SK-N-SH treated with all-trans-retinoic acid at 6 μM for 48 hours (cell line): Measurements from ENCODE around the gene CLEC16A.

Source experiments
- ATAC-seq: fragments of 200-7000 bp; cut with Tn5 transposase; 3 replicates; pipeline ENCODE4 v1.9.1; 2020; ENCODE audit warnings: mild to moderate bottlenecking, moderate library complexity
- ARNTL ChIP-seq: fragments of 450-650 bp; formaldehyde crosslinking; IDR thresholded peaks from 2 replicates; pipeline ENCODE4 v1.5.0; 2020; ENCODE audit warnings: low read depth, mild to moderate bottlenecking, moderate library complexity, borderline replicate concordance
- BACH2 ChIP-seq: fragments of 250-450 bp; sonication (Bioruptor Pico); IDR thresholded peaks from 2 replicates; pipeline ENCODE4 v1.9.0; 2021; ENCODE audit warnings: mild to moderate bottlenecking, borderline replicate concordance
- CREB5 ChIP-seq: fragments of 250-450 bp; sonication (Bioruptor Pico); IDR thresholded peaks from 2 replicates; pipeline ENCODE4 v1.5.1; 2020; ENCODE audit warnings: low read depth, mild to moderate bottlenecking, moderate library complexity
- CSDC2 ChIP-seq: fragments of 250-450 bp; sonication (Bioruptor Pico); IDR thresholded peaks from 2 replicates; pipeline ENCODE4 v1.5.0; 2020; ENCODE audit warnings: mild to moderate bottlenecking, moderate library complexity
- CSRNP3 ChIP-seq: fragments of 250-450 bp; sonication (Bioruptor Pico); IDR thresholded peaks from 2 replicates; pipeline ENCODE4 v1.5.1; 2021; ENCODE audit warnings: mild to moderate bottlenecking, moderate library complexity
- ESRRG ChIP-seq: fragments of 250-450 bp; sonication (Bioruptor Pico); IDR thresholded peaks from 2 replicates; pipeline ENCODE4 v1.6.1; 2021; ENCODE audit warnings: mild to moderate bottlenecking
- GLIS3 ChIP-seq: fragments of 250-450 bp; sonication (Bioruptor Pico); IDR thresholded peaks from 2 replicates; pipeline ENCODE4 v1.5.0; 2020; ENCODE audit warnings: mild to moderate bottlenecking, moderate library complexity
- ISL1 ChIP-seq: fragments of 250-450 bp; sonication (Bioruptor Pico); IDR thresholded peaks from 2 replicates; pipeline ENCODE4 v2.1.2; 2022; ENCODE audit warnings: mild to moderate bottlenecking, moderate library complexity
- OSR1 ChIP-seq: fragments of 250-450 bp; sonication (Bioruptor Pico); IDR thresholded peaks from 2 replicates; pipeline ENCODE4 v1.8.0; 2022; ENCODE audit warnings: moderate library complexity, mild to moderate bottlenecking, inconsistent platforms
- PPARA ChIP-seq: fragments of 250-450 bp; sonication (Bioruptor Pico); IDR thresholded peaks from 2 replicates; pipeline ENCODE4 v1.5.0; 2020; ENCODE audit warnings: mild to moderate bottlenecking, borderline replicate concordance
- RARB ChIP-seq: fragments of 250-450 bp; sonication (Bioruptor Pico); IDR thresholded peaks from 2 replicates; pipeline ENCODE4 v1.8.0; 2021; ENCODE audit warnings: mild to moderate bottlenecking, moderate library complexity
- SNAI2 ChIP-seq: fragments of 250-450 bp; sonication (Bioruptor Pico); IDR thresholded peaks from 2 replicates; pipeline ENCODE4 v1.5.0; 2020; ENCODE audit warnings: mild to moderate bottlenecking, moderate library complexity
- TCF4 ChIP-seq: fragments of 250-450 bp; sonication (Bioruptor Pico); IDR thresholded peaks from 2 replicates; pipeline ENCODE4 v1.8.0; 2021; ENCODE audit warnings: mild to moderate bottlenecking, moderate library complexity, borderline replicate concordance
- TOX ChIP-seq: fragments of 250-450 bp; sonication (Bioruptor Pico); IDR thresholded peaks from 2 replicates; pipeline ENCODE4 v1.8.0; 2021; ENCODE audit warnings: mild to moderate bottlenecking, moderate library complexity, borderline replicate concordance
- ZC3H10 ChIP-seq: fragments of 250-450 bp; sonication (Bioruptor Pico); IDR thresholded peaks from 2 replicates; pipeline ENCODE4 v1.5.1; 2021; ENCODE audit warnings: mild to moderate bottlenecking, moderate library complexity
- ZFP3 ChIP-seq: fragments of 250-450 bp; sonication (Bioruptor Pico); IDR thresholded peaks from 2 replicates; pipeline ENCODE4 v1.5.0; 2020; ENCODE audit warnings: mild to moderate bottlenecking, moderate library complexity
- ZFP30 ChIP-seq: fragments of 450-650 bp; formaldehyde crosslinking; IDR thresholded peaks from 2 replicates; pipeline ENCODE4 v1.5.0; 2022; ENCODE audit warnings: mild to moderate bottlenecking, moderate library complexity
- ZNF565 ChIP-seq: fragments of 450-650 bp; formaldehyde crosslinking; conservative IDR thresholded peaks from 2 replicates; pipeline ENCODE4 v1.5.0; 2020; ENCODE audit warnings: low read depth, mild to moderate bottlenecking, moderate library complexity
- ZNF70 ChIP-seq: fragments of 450-650 bp; formaldehyde crosslinking; IDR thresholded peaks from 2 replicates; pipeline ENCODE4 v1.5.0; 2020; ENCODE audit warnings: mild to moderate bottlenecking, moderate library complexity
- ZNF8 ChIP-seq: fragments of 450-650 bp; formaldehyde crosslinking; IDR thresholded peaks from 2 replicates; pipeline ENCODE4 v1.5.0; 2020; ENCODE audit warnings: mild to moderate bottlenecking, moderate library complexity
- TF ChIP-seq, protein P1 (sequence below): fragments of 250-450 bp; sonication (Bioruptor Pico); IDR thresholded peaks from 2 replicates; pipeline ENCODE4 v1.5.0; 2020; ENCODE audit warnings: mild to moderate bottlenecking, moderate library complexity
- TF ChIP-seq, protein P2 (sequence below): fragments of 250-450 bp; sonication (Bioruptor Pico); IDR thresholded peaks from 2 replicates; pipeline ENCODE4 v1.8.0; 2020; ENCODE audit warnings: mild to moderate bottlenecking, moderate library complexity, borderline replicate concordance

The CLEC16A gene

GRCh38 chr16:11208916-11209665 lies 264.7 kb downstream of the CLEC16A start:
- TF ChIP-seq RARB (no peak), ZNF70 (CRISPR knock-in tag) (no peak), GLIS3 (no peak), ZFP30 (CRISPR knock-in tag) (no peak), PPARA (CRISPR knock-in tag) (no peak), OSR1 (CRISPR knock-in tag) (no peak), CSDC2 (CRISPR knock-in tag) (no peak), ZC3H10 (CRISPR knock-in tag) (no peak), ZNF565 (CRISPR knock-in tag) (no peak), ESRRG (CRISPR knock-in tag) (no peak), ISL1 (CRISPR knock-in tag) (no peak), ZFP3 (no peak), TOX (CRISPR knock-in tag) (no peak), SNAI2 (CRISPR knock-in tag) (no peak)
- TF ChIP-seq, protein P1, sequence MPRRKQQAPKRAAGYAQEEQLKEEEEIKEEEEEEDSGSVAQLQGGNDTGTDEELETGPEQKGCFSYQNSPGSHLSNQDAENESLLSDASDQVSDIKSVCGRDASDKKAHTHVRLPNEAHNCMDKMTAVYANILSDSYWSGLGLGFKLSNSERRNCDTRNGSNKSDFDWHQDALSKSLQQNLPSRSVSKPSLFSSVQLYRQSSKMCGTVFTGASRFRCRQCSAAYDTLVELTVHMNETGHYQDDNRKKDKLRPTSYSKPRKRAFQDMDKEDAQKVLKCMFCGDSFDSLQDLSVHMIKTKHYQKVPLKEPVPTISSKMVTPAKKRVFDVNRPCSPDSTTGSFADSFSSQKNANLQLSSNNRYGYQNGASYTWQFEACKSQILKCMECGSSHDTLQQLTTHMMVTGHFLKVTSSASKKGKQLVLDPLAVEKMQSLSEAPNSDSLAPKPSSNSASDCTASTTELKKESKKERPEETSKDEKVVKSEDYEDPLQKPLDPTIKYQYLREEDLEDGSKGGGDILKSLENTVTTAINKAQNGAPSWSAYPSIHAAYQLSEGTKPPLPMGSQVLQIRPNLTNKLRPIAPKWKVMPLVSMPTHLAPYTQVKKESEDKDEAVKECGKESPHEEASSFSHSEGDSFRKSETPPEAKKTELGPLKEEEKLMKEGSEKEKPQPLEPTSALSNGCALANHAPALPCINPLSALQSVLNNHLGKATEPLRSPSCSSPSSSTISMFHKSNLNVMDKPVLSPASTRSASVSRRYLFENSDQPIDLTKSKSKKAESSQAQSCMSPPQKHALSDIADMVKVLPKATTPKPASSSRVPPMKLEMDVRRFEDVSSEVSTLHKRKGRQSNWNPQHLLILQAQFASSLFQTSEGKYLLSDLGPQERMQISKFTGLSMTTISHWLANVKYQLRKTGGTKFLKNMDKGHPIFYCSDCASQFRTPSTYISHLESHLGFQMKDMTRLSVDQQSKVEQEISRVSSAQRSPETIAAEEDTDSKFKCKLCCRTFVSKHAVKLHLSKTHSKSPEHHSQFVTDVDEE (CRISPR knock-in tag): no peak
- TF ChIP-seq, protein P2, sequence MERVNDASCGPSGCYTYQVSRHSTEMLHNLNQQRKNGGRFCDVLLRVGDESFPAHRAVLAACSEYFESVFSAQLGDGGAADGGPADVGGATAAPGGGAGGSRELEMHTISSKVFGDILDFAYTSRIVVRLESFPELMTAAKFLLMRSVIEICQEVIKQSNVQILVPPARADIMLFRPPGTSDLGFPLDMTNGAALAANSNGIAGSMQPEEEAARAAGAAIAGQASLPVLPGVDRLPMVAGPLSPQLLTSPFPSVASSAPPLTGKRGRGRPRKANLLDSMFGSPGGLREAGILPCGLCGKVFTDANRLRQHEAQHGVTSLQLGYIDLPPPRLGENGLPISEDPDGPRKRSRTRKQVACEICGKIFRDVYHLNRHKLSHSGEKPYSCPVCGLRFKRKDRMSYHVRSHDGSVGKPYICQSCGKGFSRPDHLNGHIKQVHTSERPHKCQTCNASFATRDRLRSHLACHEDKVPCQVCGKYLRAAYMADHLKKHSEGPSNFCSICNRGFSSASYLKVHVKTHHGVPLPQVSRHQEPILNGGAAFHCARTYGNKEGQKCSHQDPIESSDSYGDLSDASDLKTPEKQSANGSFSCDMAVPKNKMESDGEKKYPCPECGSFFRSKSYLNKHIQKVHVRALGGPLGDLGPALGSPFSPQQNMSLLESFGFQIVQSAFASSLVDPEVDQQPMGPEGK (CRISPR knock-in tag): no peak

DNA sequence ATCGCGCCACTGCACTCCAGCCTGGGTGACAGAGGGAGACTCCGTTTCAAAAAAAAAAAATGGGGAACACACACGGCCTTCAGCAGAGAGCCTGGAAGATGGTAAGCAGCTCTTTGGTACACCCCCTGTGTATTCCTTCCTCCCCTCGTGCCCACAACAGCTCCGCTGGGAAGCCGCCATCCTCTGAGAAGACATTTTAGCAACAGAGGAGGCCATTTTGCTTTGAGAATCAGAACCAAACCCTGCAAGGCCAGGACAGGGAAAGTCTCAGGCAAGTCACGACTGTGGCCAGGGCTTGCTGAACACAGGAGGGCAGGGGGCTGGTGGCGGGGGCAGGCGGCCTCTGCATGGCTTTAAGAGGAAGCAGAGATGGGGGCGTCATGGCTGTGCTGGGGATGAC lies 265.9 kb downstream of the CLEC16A start:
- no peak for ATAC-seq
- TF ChIP-seq ZFP30 (CRISPR knock-in tag) (no peak), ZNF8 (CRISPR knock-in tag) (no peak), CREB5 (CRISPR knock-in tag) (no peak), BACH2 (CRISPR knock-in tag) (no peak), ZFP3 (no peak), SNAI2 (CRISPR knock-in tag) (no peak), ZNF70 (CRISPR knock-in tag) (no peak), TCF4 (no peak), OSR1 (CRISPR knock-in tag) (no peak), PPARA (CRISPR knock-in tag) (no peak), ESRRG (CRISPR knock-in tag) (no peak), ARNTL (CRISPR knock-in tag) (no peak), CSRNP3 (CRISPR knock-in tag) (no peak), TOX (CRISPR knock-in tag) (no peak)
- TF ChIP-seq, protein P2 (CRISPR knock-in tag): no peak

More at GRCh38 chr16:11208916-11209665, 264.7 kb downstream of the CLEC16A start:
- no peak for ATAC-seq
